K562 (cell line): ENCODE results near the gene POC5. TPM values are rescaled to one million over a fixed set of nuclear protein-coding genes. Genes with fewer than 3 reads are reported as not detected.

ENCODE experiments used
- ARHGAP35 ChIP-seq: fragments of 450-650 bp; IDR thresholded peaks from 2 replicates; pipeline ENCODE4 v1.6.1; 2018; ENCODE audit not compliant: partially characterized antibody
- BRF2 ChIP-seq: IDR thresholded peaks from 3 replicates; pipeline ENCODE4 v1.6.1; 2011; ENCODE audit warnings: borderline replicate concordance, mild to moderate bottlenecking; ENCODE audit not compliant: insufficient read length, insufficient read depth
- MAX ChIP-seq: sonication (generic); formaldehyde crosslinking; IDR thresholded peaks from 2 replicates; pipeline ENCODE4 v1.9.0; 2022; ENCODE audit warnings: mild to moderate bottlenecking, missing genetic modification reagents
- MLX ChIP-seq, 2 experiments: fragments of 450-650 bp in 1 of 2; sonication (generic) in 1 of 2; formaldehyde crosslinking; conservative IDR thresholded peaks; 2 replicates each; pipeline versions ENCODE4 v1.4.0 to v1.8.1; 2020 to 2022; ENCODE audit warnings: mild to moderate bottlenecking in 1 of 2, missing genetic modification reagents in 1 of 2
- REST ChIP-seq, 2 experiments: fragments of 450-650 bp; formaldehyde crosslinking in 1 of 2; IDR thresholded peaks; 2 replicates each; pipeline versions ENCODE4 v1.4.0 to v1.6.1; 2014 to 2020; ENCODE audit warnings: mild to moderate bottlenecking in 2 of 2, borderline replicate concordance in 1 of 2, low read depth in 1 of 2
- SRSF7 ChIP-seq: fragments of 200-400 bp; formaldehyde crosslinking; optimal IDR thresholded peaks from 2 replicates; pipeline ENCODE3; 2017; ENCODE audit warnings: mild to moderate bottlenecking, low read depth, low read length
- STAG1 ChIP-seq: sonication (generic); formaldehyde crosslinking; IDR thresholded peaks from 2 replicates; pipeline ENCODE4 v1.5.0; 2020; ENCODE audit warnings: missing genetic modification reagents, borderline replicate concordance
- TOE1 ChIP-seq, 2 experiments: fragments of 450-650 bp in 1 of 2; sonication (generic) in 1 of 2; formaldehyde crosslinking in 1 of 2; IDR thresholded peaks; 2 replicates each; pipeline versions ENCODE4 v1.7.1 to v1.8.0; 2016 to 2022; ENCODE audit warnings: borderline replicate concordance in 2 of 2, mild to moderate bottlenecking in 2 of 2, antibody characterized with exemption in 1 of 2, inconsistent platforms in 1 of 2, low read depth in 1 of 2, missing genetic modification reagents in 1 of 2, moderate library complexity in 1 of 2
- ZNF639 ChIP-seq, 2 experiments: fragments of 200-800 bp in 1 of 2; sonication (Bioruptor generic) in 1 of 2; sonication (generic) in 1 of 2; formaldehyde crosslinking in 1 of 2; IDR thresholded peaks in 1 of 2; conservative IDR thresholded peaks in 1 of 2; 2 replicates each; pipeline versions ENCODE4 v1.5.0 to v1.6.1; 2016 to 2020; ENCODE audit warnings: missing compliant biosample characterization in 1 of 2, missing genetic modification characterization in 1 of 2, missing genetic modification reagents in 1 of 2
- polyA plus RNA-seq, 8 experiments: library from polyadenylated mRNA; depleted of rRNA in 4 of 8; stranded (reverse) in 5 of 8; unstranded in 3 of 8; fragments of >200 nt; fragmentation: Nextera tagmentation in 2 of 8; fragmentation: Illumina TruSeq in 1 of 8; extraction: Ambion mirVana in 2 of 8; extraction: Trizol in 1 of 8; gene quantifications; 2 replicates each; pipeline versions ENCODE4 v1.2.1 to v1.2.3, GENCODE V29; 2011 to 2014; ENCODE audit warnings: inconsistent platforms in 1 of 8, missing spikeins in 1 of 8
- total RNA-seq, 7 experiments: library from RNA; depleted of rRNA in 6 of 7; stranded (reverse); fragments of >200 nt in 6 of 7; fragmentation: Illumina TruSeq in 2 of 7; extraction: Trizol in 2 of 7; gene quantifications; 2 replicates each; pipeline versions ENCODE4 v1.2.1 to v1.2.3, GENCODE V29; 2011 to 2021; ENCODE audit warnings: low replicate concordance in 1 of 7

POC5 gene
- total and polyA plus RNA-seq, 9 of the 15 experiments (the other 6 are each of a cell fraction or from before 2014, with no cell fraction given): 14.5 to 38.2 (median 27.0) TPM

- TF ChIP-seq ZNF639 (CRISPR knock-in tag; conservative IDR thresholded peaks at IDR 0.05 in 1 of 2, IDR thresholded peaks at IDR 0.05 in 1 of 2) (no peak), MAX (CRISPR knock-in tag) (no peak), MLX (CRISPR knock-in tag; conservative IDR thresholded peaks at IDR 0.05) (no peak), TOE1 (IDR thresholded peaks at IDR 0.05; ENCODE audit: borderline replicate concordance) (no peak), TOE1 (CRISPR knock-in tag; IDR thresholded peaks at IDR 0.05; ENCODE audit: borderline replicate concordance, low read depth) (no peak), BRF2 (no peak), SRSF7 (no peak), REST (IDR thresholded peaks at IDR 0.05; ENCODE audit: borderline replicate concordance) (no peak), REST (CRISPR knock-in tag; IDR thresholded peaks at IDR 0.05; ENCODE audit: low read depth) (no peak), ARHGAP35 (no peak), STAG1 (CRISPR knock-in tag) (no peak)
Observed at GRCh38 chr5:75654693-75655295, 62.4 kb downstream of the POC5 start (continued).
